Stimulated activated CD8-positive, alpha-beta memory T cell treated with anti-CD3 and anti-CD28 coated beads, Interleukin-15, amount 100 ng/mL, for 1 hour (primary cell): Measurements from ENCODE around the gene FKBP10.
"Not testable (repeated sequence)": the region's sequence is repeated elsewhere in the genome, so short reads cannot be mapped to it uniquely, and the experiment has no call there.

Experiments used
- DNase-seq: peaks from one replicate; pipeline ENCODE4 v3.0.0-alpha.2; 2020; ENCODE audit warnings: low read depth

FKBP10 gene

GRCh38 chr17:41810659-41811548 is 1.9 kb upstream of the FKBP10 start:
- no peak for DNase-seq

DNA sequence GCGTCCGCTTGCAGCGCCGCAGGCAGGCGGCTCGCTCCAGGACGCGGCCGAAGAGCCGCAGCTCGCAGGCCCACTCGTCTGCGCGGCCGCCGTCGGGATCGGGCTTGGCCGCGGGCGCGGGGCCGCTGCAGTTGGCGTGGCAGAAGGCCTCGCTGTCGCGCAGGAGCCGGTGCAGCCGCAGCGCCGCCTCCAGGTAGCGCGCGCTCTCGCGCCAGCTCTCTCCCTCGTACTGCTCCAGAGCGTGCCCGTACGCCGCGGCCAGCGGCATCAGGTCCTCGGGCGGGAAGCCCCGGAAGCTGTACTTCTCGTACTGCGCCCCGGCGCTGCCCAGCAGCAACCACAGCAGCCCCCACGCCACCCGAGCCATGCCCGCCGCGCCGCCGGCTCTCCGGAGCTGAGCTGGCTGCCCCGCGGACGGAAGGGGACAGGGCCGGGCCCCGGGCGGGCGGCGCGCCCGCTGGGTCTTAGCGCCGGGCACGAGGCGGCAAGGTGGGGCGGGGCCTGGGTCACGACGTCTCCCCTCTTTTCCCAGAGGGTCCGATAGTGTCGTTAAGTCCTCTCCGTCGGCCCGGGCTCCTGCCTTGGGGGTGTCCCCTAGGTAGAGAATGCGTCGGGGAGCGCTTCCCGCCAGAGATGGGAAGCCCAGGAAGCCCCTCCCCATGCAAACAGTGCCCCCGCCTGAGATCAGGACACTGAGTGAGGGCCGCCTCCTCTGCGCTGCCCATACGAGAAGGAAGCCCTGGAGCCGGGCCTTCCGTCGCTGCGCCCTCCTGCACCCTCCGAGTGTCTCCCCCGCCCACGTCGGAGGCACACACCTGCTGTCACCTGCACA is 1.0 kb upstream of the FKBP10 start, which contains the start of gene P3H4:
TSS of gene P3H4 (minus strand) at position 401 of the 832 bp plus-strand sequence. CDS start at position 367, 34 bp downstream.
- peak; percentile 43 for DNase-seq

DNA sequence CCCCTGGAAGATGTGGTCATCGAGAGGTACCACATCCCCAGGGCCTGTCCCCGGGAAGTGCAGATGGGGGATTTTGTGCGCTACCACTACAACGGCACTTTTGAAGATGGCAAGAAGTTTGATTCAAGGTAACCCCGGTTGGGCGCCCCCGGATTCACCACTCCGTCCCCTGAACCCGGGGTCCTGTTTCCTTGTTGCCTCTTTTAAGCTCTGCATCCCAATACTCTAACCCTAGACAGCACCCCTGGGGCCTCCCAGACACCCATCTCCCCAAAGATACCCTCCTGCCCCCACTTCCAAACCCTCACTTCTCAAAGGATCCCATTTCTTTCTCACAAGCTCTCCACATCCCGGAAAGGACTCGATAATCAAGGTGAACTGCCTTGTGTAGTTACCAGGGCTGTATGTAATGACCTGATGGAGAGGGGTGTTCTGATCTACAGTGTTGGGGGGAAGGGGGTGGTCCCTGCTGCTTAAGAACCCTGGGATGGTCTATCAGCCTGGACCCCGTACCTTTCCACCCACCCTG is 412 bp downstream of the FKBP10 start:
- no peak for DNase-seq

- no peak for DNase-seq
Measured at GRCh38 chr17:41813699-41814124, 908 bp downstream of the FKBP10 start.

GRCh38 chr17:41814195-41814594 is 1.4 kb downstream of the FKBP10 start:
- no peak for DNase-seq

- no peak for DNase-seq
Measured at GRCh38 chr17:41816637-41817320, 4.0 kb downstream of the FKBP10 start.

DNA sequence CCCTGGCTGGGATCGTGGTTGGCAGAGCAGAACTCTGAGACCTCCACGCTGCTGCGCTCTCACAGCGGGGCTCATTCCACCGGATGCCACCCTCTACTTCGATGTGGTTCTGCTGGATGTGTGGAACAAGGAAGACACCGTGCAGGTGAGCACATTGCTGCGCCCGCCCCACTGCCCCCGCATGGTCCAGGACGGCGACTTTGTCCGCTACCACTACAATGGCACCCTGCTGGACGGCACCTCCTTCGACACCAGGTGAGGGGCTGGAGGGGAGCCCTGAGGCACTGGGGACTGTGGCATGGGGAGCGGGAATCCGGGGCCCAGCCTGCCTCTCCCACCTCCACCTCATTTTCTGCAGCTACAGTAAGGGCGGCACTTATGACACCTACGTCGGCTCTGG is 5.2 kb downstream of the FKBP10 start:
- no peak for DNase-seq

DNA sequence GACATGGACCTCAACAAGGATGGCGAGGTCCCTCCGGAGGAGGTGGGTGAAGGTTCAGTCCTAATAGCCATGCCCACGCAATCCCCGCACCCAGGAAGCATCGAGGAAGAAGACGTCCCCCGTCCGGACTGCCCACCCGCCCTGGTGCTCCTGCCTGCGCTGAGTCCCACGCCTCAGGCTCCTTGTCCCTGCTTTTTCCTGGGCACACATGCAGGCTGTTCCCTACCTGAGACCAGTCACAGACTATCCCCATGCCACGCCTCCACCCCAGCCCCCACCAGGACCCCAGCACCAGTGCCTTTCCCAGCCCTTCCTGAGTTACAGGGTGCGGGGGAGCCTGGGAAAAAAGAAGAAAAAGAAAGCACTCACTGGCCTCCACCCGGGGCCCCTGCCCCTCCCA is 9.0 kb downstream of the FKBP10 start:
- no peak for DNase-seq

DNA sequence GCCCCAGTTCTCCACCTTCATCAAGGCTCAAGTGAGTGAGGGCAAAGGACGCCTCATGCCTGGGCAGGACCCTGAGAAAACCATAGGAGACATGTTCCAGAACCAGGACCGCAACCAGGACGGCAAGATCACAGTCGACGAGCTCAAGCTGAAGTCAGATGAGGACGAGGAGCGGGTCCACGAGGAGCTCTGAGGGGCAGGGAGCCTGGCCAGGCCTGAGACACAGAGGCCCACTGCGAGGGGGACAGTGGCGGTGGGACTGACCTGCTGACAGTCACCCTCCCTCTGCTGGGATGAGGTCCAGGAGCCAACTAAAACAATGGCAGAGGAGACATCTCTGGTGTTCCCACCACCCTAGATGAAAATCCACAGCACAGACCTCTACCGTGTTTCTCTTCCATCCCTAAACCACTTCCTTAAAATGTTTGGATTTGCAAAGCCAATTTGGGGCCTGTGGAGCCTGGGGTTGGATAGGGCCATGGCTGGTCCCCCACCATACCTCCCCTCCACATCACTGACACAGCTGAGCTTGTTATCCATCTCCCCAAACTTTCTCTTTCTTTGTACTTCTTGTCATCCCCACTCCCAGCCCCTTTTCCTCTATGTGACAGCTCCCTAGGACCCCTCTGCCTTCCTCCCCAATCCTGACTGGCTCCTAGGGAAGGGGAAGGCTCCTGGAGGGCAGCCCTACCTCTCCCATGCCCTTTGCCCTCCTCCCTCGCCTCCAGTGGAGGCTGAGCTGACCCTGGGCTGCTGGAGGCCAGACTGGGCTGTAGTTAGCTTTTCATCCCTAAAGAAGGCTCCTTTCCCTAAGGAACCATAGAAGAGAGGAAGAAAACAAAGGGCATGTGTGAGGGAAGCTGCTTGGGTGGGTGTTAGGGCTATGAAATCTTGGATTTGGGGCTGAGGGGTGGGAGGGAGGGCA is 9.7 kb downstream of the FKBP10 start:
- no peak for DNase-seq

- no peak for DNase-seq
Measured at GRCh38 chr17:41823141-41823524, 10.3 kb downstream of the FKBP10 start.

GRCh38 chr17:41823580-41823979 is 10.8 kb downstream of the FKBP10 start:
- DNase-seq = no peak

GRCh38 chr17:41824086-41824485 is 11.3 kb downstream of the FKBP10 start:
- no peak for DNase-seq

GRCh38 chr17:41825175-41825845 is 12.5 kb downstream of the FKBP10 start:
- DNase-seq = no peak

GRCh38 chr17:41829961-41830360 is 17.2 kb downstream of the FKBP10 start:
- DNase-seq = not testable (repeated sequence)

DNA sequence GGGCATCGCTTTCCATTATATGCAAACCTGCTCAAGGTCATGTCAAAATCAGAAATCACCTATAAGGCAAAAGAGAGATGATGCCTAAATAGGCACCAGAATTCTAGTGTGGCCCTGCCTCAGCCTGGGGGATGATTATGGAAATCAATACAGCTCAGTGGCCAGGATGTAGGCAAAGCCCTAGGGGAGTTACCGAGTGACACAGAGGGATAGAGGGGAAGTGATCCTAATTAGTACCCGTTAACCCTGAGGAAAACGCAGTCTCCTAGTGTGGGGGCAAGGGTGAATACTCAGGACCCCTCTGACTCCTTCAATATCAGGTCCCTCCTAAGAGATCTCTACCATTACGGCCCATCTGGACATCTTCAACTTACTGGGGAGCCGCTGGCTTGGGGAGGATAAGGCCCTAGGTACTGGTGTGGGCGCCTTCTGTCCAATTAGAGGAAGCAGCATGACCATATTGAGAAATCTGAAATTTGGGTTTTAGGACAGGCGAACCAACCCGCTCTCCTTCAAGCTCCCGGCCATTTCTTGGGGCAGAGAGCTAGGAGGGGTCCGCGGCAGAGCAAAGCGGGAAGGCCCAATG is 22.5 kb downstream of the FKBP10 start:
- DNase-seq = no peak

GRCh38 chr17:41835800-41836549 is 23.2 kb downstream of the FKBP10 start, which contains the start of gene NT5C3B:
Gene NT5C3B, minus strand, starts transcription at chr17:41836232. Its CDS starts 39 bp downstream, at chr17:41836193.
- peak; percentile 22 for DNase-seq

DNA sequence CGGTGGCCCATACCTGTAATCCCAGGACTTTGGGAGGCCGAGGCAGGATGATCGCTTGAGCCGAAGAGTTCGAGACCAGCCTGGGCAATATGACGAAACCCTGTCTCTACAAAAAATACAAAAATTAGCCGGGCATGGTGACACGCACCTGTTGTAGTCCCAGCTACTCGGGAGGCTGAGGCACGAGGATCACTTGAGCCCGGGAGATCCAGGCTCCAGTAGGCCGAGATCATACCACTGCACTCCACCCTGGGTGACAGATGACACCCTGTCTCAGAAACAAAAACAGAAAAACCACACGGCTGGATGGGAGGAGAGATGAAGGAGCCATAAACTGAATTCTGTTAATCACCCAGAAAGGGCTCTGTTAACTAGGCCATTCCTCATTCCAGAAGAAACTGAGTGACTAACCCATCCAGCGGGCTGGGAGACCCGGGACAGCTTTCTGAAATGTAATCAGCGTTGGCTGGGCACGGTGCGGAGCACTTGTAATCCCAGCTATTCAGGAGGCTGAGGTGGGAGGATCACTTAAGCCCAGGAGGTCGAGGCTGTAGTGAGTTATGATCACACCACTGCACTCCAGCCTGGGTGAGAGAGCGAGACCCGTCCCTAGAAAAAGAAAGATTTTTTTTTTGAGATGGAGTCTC is 23.9 kb downstream of the FKBP10 start:
- no peak for DNase-seq

GRCh38 chr17:41837761-41838538 is 25.1 kb downstream of the FKBP10 start, which contains the start of gene KLHL10:
Gene KLHL10, plus strand, starts transcription at chr17:41837825. Its CDS starts 108 bp downstream, at chr17:41837933.
- no peak for DNase-seq
